ENCODE results near the gene EPRS1.
A peak's percentile ranks its signal among the peaks of the same experiment; 100 is the strongest.

EPRS1 gene

GRCh38 chr1:220032911-220033310 is 13.4 kb downstream of the EPRS1 start:
- TF ChIP-seq CTCF (IDR thresholded peaks at IDR 0.05; ENCODE audit: low read depth, low read length): no peak
- no peak for DNase-seq (ENCODE audit: low read depth, low spot score)
- no peak overlapping the region for H3K4me3 ChIP-seq (ENCODE audit: low read depth, low read length)
- in situ Hi-C loops (cut with HindIII; ENCODE audit: low sequenced_read_pairs): no loop called here

- TF ChIP-seq CTCF (IDR thresholded peaks at IDR 0.05; ENCODE audit: low read depth, low read length): no peak
- no peak overlapping the region for H3K4me3 ChIP-seq (ENCODE audit: low read depth, low read length)
- in situ Hi-C loops (cut with HindIII; ENCODE audit: low sequenced_read_pairs): no loop called here
- DNase-seq (ENCODE audit: low read depth, low spot score): no peak
These were observed 15.0 kb downstream of the EPRS1 start for GRCh38 chr1:220031287-220031686.

GRCh38 chr1:220028346-220028895 is 17.9 kb downstream of the EPRS1 start:
- in situ Hi-C loops (cut with HindIII; ENCODE audit: low sequenced_read_pairs): no loop called here

GRCh38 chr1:220019071-220019470 is 27.2 kb downstream of the EPRS1 start:
- no peak for DNase-seq (ENCODE audit: low read depth, low spot score)

More at GRCh38 chr1:220028346-220028895, 17.9 kb downstream of the EPRS1 start:
- no peak for TF ChIP-seq CTCF (IDR thresholded peaks at IDR 0.05; ENCODE audit: low read depth, low read length)
- DNase-seq (ENCODE audit: low read depth, low spot score): no peak
- no peak overlapping the region for H3K4me3 ChIP-seq (ENCODE audit: low read depth, low read length)

GRCh38 chr1:220013497-220013896 is 32.8 kb downstream of the EPRS1 start:
- peak; percentile 54 for DNase-seq (ENCODE audit: low read depth, low spot score)
- TF ChIP-seq CTCF (IDR thresholded peaks at IDR 0.05; ENCODE audit: low read depth, low read length): no peak
- H3K4me3 ChIP-seq (ENCODE audit: low read depth, low read length): no peak overlapping the region
- in situ Hi-C loops (cut with HindIII; ENCODE audit: low sequenced_read_pairs): no loop called here

More at GRCh38 chr1:220019071-220019470, 27.2 kb downstream of the EPRS1 start:
- no peak for TF ChIP-seq CTCF (IDR thresholded peaks at IDR 0.05; ENCODE audit: low read depth, low read length)
- in situ Hi-C loops (cut with HindIII; ENCODE audit: low sequenced_read_pairs): no loop called here
- H3K4me3 ChIP-seq (ENCODE audit: low read depth, low read length): no peak overlapping the region

- peak; percentile 19 for DNase-seq (ENCODE audit: low read depth, low spot score)
- in situ Hi-C loops (cut with HindIII; ENCODE audit: low sequenced_read_pairs): no loop called here
- TF ChIP-seq CTCF (IDR thresholded peaks at IDR 0.05; ENCODE audit: low read depth, low read length): no peak
- H3K4me3 ChIP-seq (ENCODE audit: low read depth, low read length): no peak overlapping the region
These were observed 34.0 kb downstream of the EPRS1 start for GRCh38 chr1:220012259-220012658.
